H1 (cell line): ENCODE data around the gene PEAK1. TPM values are rescaled to one million over a fixed set of nuclear protein-coding genes. Genes with fewer than 3 reads are reported as not detected.

Experiments
- CTCF ChIA-PET: fragments of 300-600 bp; sonication (Branson Sonifier 250); formaldehyde crosslinking; loops from one replicate; lab custom pipeline; 2021; ENCODE audit not compliant: partially characterized antibody; lab: Charles Lee
- POLR2A ChIA-PET: fragments of 300-600 bp; sonication (Branson Sonifier 250); formaldehyde crosslinking; loops from one replicate; lab custom pipeline; 2021; ENCODE audit warnings: inconsistent platforms; ENCODE audit not compliant: partially characterized antibody; lab: Charles Lee
- DNase-seq, 2 experiments: peaks; one replicate each; pipeline versions ENCODE4 v3.0.0 to v3.0.0-alpha.2; 2010 to 2022; ENCODE audit warnings: low spot score in 2 of 2, low read depth in 1 of 2, mixed read lengths in 1 of 2
- FAIRE-seq: peaks from 2 replicates; lab custom pipeline; 2011; peaks lifted over from hg19 to GRCh38; lab: Jason Lieb, UNC
- H2AFZ ChIP-seq: 2 replicates; pipeline ENCODE4 v1.8.1; 2012; ENCODE audit warnings: low read length, inconsistent platforms
- H2AK5ac ChIP-seq: 2 replicates; pipeline ENCODE4 v1.6.1; 2013; ENCODE audit warnings: low read depth, low read length
- H2BK120ac ChIP-seq: replicated peaks from 2 replicates; pipeline ENCODE3; 2013; ENCODE audit warnings: low read depth, low read length, inconsistent platforms
- H2BK12ac ChIP-seq: 2 replicates; pipeline ENCODE4 v1.6.1; 2013; ENCODE audit warnings: low read depth, low read length
- H2BK15ac ChIP-seq: 2 replicates; pipeline ENCODE4 v1.6.1; 2013; ENCODE audit warnings: low read length
- H2BK20ac ChIP-seq: 2 replicates; pipeline ENCODE4 v1.6.1; 2013; ENCODE audit warnings: low read length
- H2BK5ac ChIP-seq: 2 replicates; pipeline ENCODE4 v1.6.1; 2013; ENCODE audit warnings: low read depth, low read length
- H3K14ac ChIP-seq: 2 replicates; pipeline ENCODE4 v1.6.1; 2013; ENCODE audit warnings: inconsistent platforms; ENCODE audit not compliant: insufficient read length
- H3K18ac ChIP-seq: 2 replicates; pipeline ENCODE4 v1.6.1; 2013; ENCODE audit warnings: low read length; ENCODE audit errors: extremely low read depth
- H3K23ac ChIP-seq: 2 replicates; pipeline ENCODE4 v1.6.1; 2013; ENCODE audit warnings: inconsistent platforms; ENCODE audit not compliant: insufficient read length
- H3K23me2 ChIP-seq: 2 replicates; pipeline ENCODE4 v1.6.1; 2013; ENCODE audit warnings: low read depth, low read length
- H3K27ac ChIP-seq: 2 replicates; pipeline ENCODE4 v1.6.1; 2011; ENCODE audit warnings: low read depth, low read length, inconsistent platforms
- H3K27me3 ChIP-seq, 4 experiments: replicated peaks in 1 of 4; 1 replicate in 1 of 4; 2 replicates in 3 of 4; pipeline versions ENCODE4 v1.6.1 to v1.8.1; 2011 to 2013; ENCODE audit warnings: low read length in 3 of 4, mild to moderate bottlenecking in 3 of 4, inconsistent platforms in 2 of 4, mixed read lengths in 2 of 4, moderate library complexity in 1 of 4; ENCODE audit not compliant: control insufficient read depth in 3 of 4, insufficient read depth in 3 of 4; ENCODE audit errors: extremely low read depth in 1 of 4
- H3K36me3 ChIP-seq, 4 experiments: 2 replicates each; pipeline versions ENCODE4 v1.6.1 to v1.8.1; 2011 to 2013; ENCODE audit warnings: mild to moderate bottlenecking in 4 of 4, low read length in 3 of 4, moderate library complexity in 2 of 4, control low read depth in 1 of 4, inconsistent platforms in 1 of 4; ENCODE audit not compliant: insufficient read depth in 4 of 4, control insufficient read depth in 2 of 4
- H3K4ac ChIP-seq: replicated peaks from 2 replicates; pipeline ENCODE3; 2013; ENCODE audit warnings: low read length, low read depth, mixed read lengths, inconsistent platforms; ENCODE audit not compliant: insufficient read length
- H3K4me1 ChIP-seq, 4 experiments: replicated peaks in 1 of 4; 1 replicate in 1 of 4; 2 replicates in 3 of 4; pipeline versions ENCODE4 v1.6.1 to v1.8.1; 2011 to 2013; ENCODE audit warnings: low read length in 3 of 4, inconsistent platforms in 2 of 4, mixed read lengths in 1 of 4; ENCODE audit not compliant: insufficient read depth in 4 of 4, control insufficient read depth in 3 of 4
- H3K4me2 ChIP-seq, 2 experiments: 2 replicates each; pipeline versions ENCODE4 v1.6.1 to v1.8.1; 2011 to 2013; ENCODE audit warnings: low read depth in 2 of 2, low read length in 2 of 2, control low read depth in 1 of 2, inconsistent platforms in 1 of 2, mild to moderate bottlenecking in 1 of 2; ENCODE audit not compliant: insufficient read depth in 1 of 2
- H3K4me3 ChIP-seq, 4 experiments: fragments of 200-600, 300-600 bp in 1 of 4; sonication (generic), shearing (Covaris generic), sonication (Bioruptor Twin) in 1 of 4; 2 replicates each; pipeline versions ENCODE4 v1.5.1 to v1.8.1; 2011 to 2016; ENCODE audit warnings: low read length in 4 of 4, low read depth in 3 of 4, control low read depth in 2 of 4, inconsistent platforms in 2 of 4, mild to moderate bottlenecking in 2 of 4, mixed read lengths in 1 of 4, moderate library complexity in 1 of 4; ENCODE audit not compliant: insufficient read depth in 2 of 4; ENCODE audit errors: extremely low read depth in 1 of 4
- H3K56ac ChIP-seq: replicated peaks from 2 replicates; pipeline ENCODE3; 2013; ENCODE audit warnings: low read depth, mild to moderate bottlenecking, mixed read lengths, low read length, inconsistent platforms; ENCODE audit not compliant: insufficient read length
- H3K79me1 ChIP-seq: 2 replicates; pipeline ENCODE4 v1.6.1; 2013; ENCODE audit warnings: low read depth, low read length, control low read depth
- H3K79me2 ChIP-seq, 2 experiments: 2 replicates each; pipeline versions ENCODE4 v1.6.1 to v1.8.1; 2012 to 2013; ENCODE audit warnings: low read length in 2 of 2, mild to moderate bottlenecking in 2 of 2, inconsistent platforms in 1 of 2; ENCODE audit not compliant: insufficient read depth in 2 of 2, control insufficient read depth in 1 of 2
- H3K9ac ChIP-seq, 4 experiments: replicated peaks in 1 of 4; 1 replicate in 1 of 4; 2 replicates in 3 of 4; pipeline versions ENCODE4 v1.6.1 to v1.8.1; 2011 to 2013; ENCODE audit warnings: low read depth in 3 of 4, low read length in 3 of 4, control low read depth in 2 of 4, mild to moderate bottlenecking in 2 of 4, moderate library complexity in 2 of 4, inconsistent platforms in 1 of 4; ENCODE audit errors: extremely low read depth in 1 of 4
- H3K9me3 ChIP-seq, 2 experiments: 2 replicates each; pipeline versions ENCODE4 v1.6.1 to v1.8.1; 2012 to 2013; ENCODE audit warnings: mild to moderate bottlenecking in 2 of 2, moderate library complexity in 2 of 2, control low read depth in 1 of 2, inconsistent platforms in 1 of 2, low read depth in 1 of 2, low read length in 1 of 2, mixed read lengths in 1 of 2; ENCODE audit not compliant: insufficient read depth in 2 of 2
- H4K20me1 ChIP-seq, 2 experiments: replicated peaks in 1 of 2; 2 replicates each; pipeline versions ENCODE3 to v1.8.1; 2011 to 2013; ENCODE audit warnings: inconsistent platforms in 2 of 2, low read length in 2 of 2, mild to moderate bottlenecking in 1 of 2; ENCODE audit not compliant: insufficient read depth in 2 of 2, control insufficient read depth in 1 of 2
- H4K5ac ChIP-seq: 2 replicates; pipeline ENCODE4 v1.6.1; 2013; ENCODE audit warnings: low read length, low read depth, mixed read lengths, inconsistent platforms; ENCODE audit not compliant: insufficient read length
- H4K8ac ChIP-seq: 2 replicates; pipeline ENCODE4 v1.8.0; 2013; ENCODE audit warnings: mild to moderate bottlenecking, moderate library complexity, low read length, inconsistent platforms; ENCODE audit not compliant: insufficient read depth; ENCODE audit errors: extremely low read depth
- H4K91ac ChIP-seq: replicated peaks from 2 replicates; pipeline ENCODE3; 2013; ENCODE audit warnings: low read length, mixed read lengths, inconsistent platforms; ENCODE audit not compliant: insufficient read length
- CBX8 ChIP-seq: fragments of 300-800, 300-1000 bp; sonication (generic); IDR thresholded peaks from 2 replicates; pipeline ENCODE4 v1.7.1; 2016; ENCODE audit warnings: low read depth, low read length, borderline replicate concordance
- HDAC2 ChIP-seq, 2 experiments: fragments of 300-600 bp in 1 of 2; sonication (generic) in 1 of 2; IDR thresholded peaks; 2 replicates each; pipeline ENCODE4 v1.6.1; 2011 to 2012; ENCODE audit warnings: low read depth in 2 of 2, low read length in 2 of 2, mild to moderate bottlenecking in 2 of 2, moderate library complexity in 2 of 2, borderline replicate concordance in 1 of 2, inconsistent platforms in 1 of 2
- WGBS, 2 experiments: shearing (Covaris generic) in 1 of 2; methylation state at CpG; one replicate each; pipeline versions ENCODE4 v1.1.6 to v1.1.7; 2013 to 2015; ENCODE audit warnings: low lambda C conversion rate in 2 of 2, mixed read lengths in 2 of 2, inconsistent platforms in 1 of 2, low coverage in 1 of 2, missing lambda C conversion rate in 1 of 2; ENCODE audit not compliant: insufficient replicate concordance in 2 of 2, insufficient coverage in 1 of 2, insufficient read length in 1 of 2; ENCODE audit errors: extremely low coverage in 1 of 2, missing lambda C conversion rate in 1 of 2; 5-methylcytosine and 5-hydroxymethylcytosine counted together
- polyA plus RNA-seq, 7 experiments: library from polyadenylated mRNA; depleted of rRNA in 3 of 7; stranded (reverse) in 5 of 7; unstranded in 2 of 7; fragments of >200 nt in 5 of 7; fragments of 200-250 nt in 2 of 7; gene quantifications; 1 replicate in 5 of 7; 2 replicates in 1 of 7; 4 replicates in 1 of 7; pipeline versions ENCODE4 v1.2.1 to v1.2.3, GENCODE V29; 2011 to 2013; ENCODE audit warnings: missing spikeins in 2 of 7, mixed read lengths in 2 of 7
- total RNA-seq: library from RNA; stranded (reverse); fragmentation: NEBNext Ultra II Directional; extraction: Animal tissue kit (Norgen Biotek cat#: 25700); gene quantifications from 2 replicates; pipeline ENCODE4 v1.2.1, GENCODE V29; 2021

Gene PEAK1
- total and polyA plus RNA-seq, 2 of the 8 experiments (the other 6 are each of a cell fraction or from before 2014, with no cell fraction given) = 8.8 to 44.8 TPM

- Histone ChIP-seq H3K56ac (no peak overlapping the region), H3K4me1 (peaks cover 0 to 3% (median 1%) of the 10 kb centered on the region in 4 experiments; a peak in 3 of 7 replicates), H3K14ac (no peak overlapping the region), H2BK12ac (no peak overlapping the region), H3K9me3 (no peaks in the 10 kb centered on the region), H4K20me1 (no peaks in the 10 kb centered on the region), H3K36me3 (no peaks in the 10 kb centered on the region), H2BK5ac (no peak overlapping the region), H4K5ac (no peak overlapping the region)
- no peak for DNase-seq
- no peak for FAIRE-seq
- no peak for TF ChIP-seq CBX8
- TF ChIP-seq HDAC2 (IDR thresholded peaks at IDR 0.05; ENCODE audit: borderline replicate concordance in 1 of 2, low read depth in 2 of 2, low read length in 2 of 2) = no peak
- TF ChIP-seq, all 59 proteins: peak for 0
- H2AK5ac ChIP-seq = no peak overlapping the region
- H2BK15ac ChIP-seq = no peak overlapping the region
- no peak overlapping the region for H3K4ac ChIP-seq
- no peaks in the 10 kb centered on the region for H3K79me2 ChIP-seq
- no peak overlapping the region for H3K9ac ChIP-seq
- H2AFZ ChIP-seq = no peak overlapping the region
- H2BK20ac ChIP-seq = no peak overlapping the region
- no peak overlapping the region for H4K8ac ChIP-seq
- no peak overlapping the region for H2BK120ac ChIP-seq
- no peak overlapping the region for H3K27ac ChIP-seq
- no peak overlapping the region for H4K91ac ChIP-seq
- POLR2A ChIA-PET = interaction anchor here (0.6 to 1.7 kb wide), 3 partner anchors 16 to 88 kb away, joined by 3 to 4 read pairs (median 3); no protein-coding TSS in a partner anchor
- no peaks in the 10 kb centered on the region for H3K79me1 ChIP-seq
- H3K23ac ChIP-seq = no peak overlapping the region
- CTCF ChIA-PET = interaction anchor here (1.1 to 1.4 kb wide), 3 partner anchors 55 to 450 kb away, joined by 3 to 4 read pairs (median 4); no protein-coding TSS in a partner anchor
- no peak overlapping the region for H3K18ac ChIP-seq
- WGBS, 2 experiments = 68% methylated on average over 5 of the region's 5 CpGs; no CpG with 5 or more reads in 1 of the 2 experiments
- no peak overlapping the region for H3K4me3 ChIP-seq
- H3K23me2 ChIP-seq = no peaks in the 10 kb centered on the region
- no peaks in the 10 kb centered on the region for H3K27me3 ChIP-seq
- H3K4me2 ChIP-seq = no peak overlapping the region
Measured at GRCh38 chr15:77168141-77168540, 251.8 kb downstream of the PEAK1 start.
